GM13976 (cell line): ENCODE data around the gene GBE1.

ENCODE experiments used
- DNase-seq: peaks from one replicate; pipeline ENCODE4 v3.0.0; 2012; ENCODE audit warnings: low spot score
- in situ Hi-C: fragments of 300-500 bp; cut with MboI; formaldehyde crosslinking; loops from one replicate; pipeline ENCODE4 v1.12.0; 2022; ENCODE audit warnings: low sequenced_read_pairs, mixed read lengths, inconsistent platforms; ENCODE audit not compliant: unreplicated experiment
- TF ChIP-seq, protein P1 (sequence below): IDR thresholded peaks from 2 replicates; pipeline ENCODE4 v1.5.1; 2012; ENCODE audit warnings: borderline replicate concordance, mild to moderate bottlenecking; ENCODE audit not compliant: insufficient read depth; ENCODE audit errors: extremely low read depth, missing control alignments, control extremely low read depth

GBE1 gene

GRCh38 chr3:81451611-81452010, 309.8 kb downstream of the GBE1 start:
- no peak for DNase-seq
- TF ChIP-seq, protein P1, sequence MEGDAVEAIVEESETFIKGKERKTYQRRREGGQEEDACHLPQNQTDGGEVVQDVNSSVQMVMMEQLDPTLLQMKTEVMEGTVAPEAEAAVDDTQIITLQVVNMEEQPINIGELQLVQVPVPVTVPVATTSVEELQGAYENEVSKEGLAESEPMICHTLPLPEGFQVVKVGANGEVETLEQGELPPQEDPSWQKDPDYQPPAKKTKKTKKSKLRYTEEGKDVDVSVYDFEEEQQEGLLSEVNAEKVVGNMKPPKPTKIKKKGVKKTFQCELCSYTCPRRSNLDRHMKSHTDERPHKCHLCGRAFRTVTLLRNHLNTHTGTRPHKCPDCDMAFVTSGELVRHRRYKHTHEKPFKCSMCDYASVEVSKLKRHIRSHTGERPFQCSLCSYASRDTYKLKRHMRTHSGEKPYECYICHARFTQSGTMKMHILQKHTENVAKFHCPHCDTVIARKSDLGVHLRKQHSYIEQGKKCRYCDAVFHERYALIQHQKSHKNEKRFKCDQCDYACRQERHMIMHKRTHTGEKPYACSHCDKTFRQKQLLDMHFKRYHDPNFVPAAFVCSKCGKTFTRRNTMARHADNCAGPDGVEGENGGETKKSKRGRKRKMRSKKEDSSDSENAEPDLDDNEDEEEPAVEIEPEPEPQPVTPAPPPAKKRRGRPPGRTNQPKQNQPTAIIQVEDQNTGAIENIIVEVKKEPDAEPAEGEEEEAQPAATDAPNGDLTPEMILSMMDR: no peak
- in situ Hi-C loops: no loop called here

GRCh38 chr3:81451140-81451539, 310.3 kb downstream of the GBE1 start:
- in situ Hi-C loops: no loop called here
- TF ChIP-seq, protein P1: no peak

DNA sequence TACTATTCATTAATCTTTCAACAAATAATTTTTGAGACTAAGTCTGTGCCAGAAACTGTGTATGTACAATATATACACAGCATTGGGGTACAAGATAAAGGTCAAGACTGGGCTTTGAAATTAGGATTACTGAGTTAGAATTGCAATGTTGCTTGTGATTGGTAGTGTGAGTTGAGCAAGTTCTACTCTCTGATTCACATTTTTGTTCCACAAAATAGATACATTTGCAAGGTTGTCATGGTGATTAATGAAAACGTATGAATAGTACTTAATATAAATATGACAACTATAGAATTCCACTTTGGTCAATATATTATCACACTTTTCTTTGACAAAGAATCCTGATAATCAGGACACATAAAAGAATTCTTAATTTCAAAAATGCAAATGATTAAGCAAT, 314.6 kb downstream of the GBE1 start:
- in situ Hi-C loops: no loop called here
- no peak for DNase-seq
- TF ChIP-seq, protein P1: no peak

More at GRCh38 chr3:81451140-81451539, 310.3 kb downstream of the GBE1 start:
- DNase-seq: no peak

- in situ Hi-C loops: no loop called here
Measured at GRCh38 chr3:81445712-81446111, 315.7 kb downstream of the GBE1 start.

DNA sequence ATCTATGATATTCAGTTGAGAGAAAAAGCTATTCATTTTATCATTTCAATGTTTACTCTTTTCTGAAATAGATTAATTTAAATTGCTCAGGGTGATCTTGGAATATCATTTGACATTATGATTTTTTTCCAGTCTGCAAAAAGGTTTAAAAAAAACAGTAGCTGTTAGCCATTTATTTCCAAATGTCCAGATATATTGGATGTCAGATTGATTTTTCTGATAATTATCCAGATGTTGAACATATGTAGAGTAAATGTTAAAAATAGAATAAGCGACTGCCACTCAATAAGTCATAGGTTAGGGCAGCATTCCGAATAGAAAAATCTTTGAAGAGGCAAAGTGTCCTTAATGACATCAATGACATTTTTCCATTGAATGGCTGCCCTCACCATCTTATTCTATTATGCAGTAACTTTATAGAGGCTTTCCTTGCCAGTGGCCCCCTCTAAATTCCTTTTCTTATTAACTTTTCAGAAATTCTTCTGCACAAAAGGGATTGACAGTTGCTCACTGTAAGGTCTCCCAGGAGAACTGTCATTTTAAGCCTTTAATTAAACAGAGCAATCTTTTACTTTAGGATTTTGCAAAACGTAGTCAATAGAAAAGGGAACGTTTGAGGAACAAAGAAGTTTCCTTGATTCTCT, 316.5 kb downstream of the GBE1 start:
- in situ Hi-C loops: no loop called here
- TF ChIP-seq, protein P1: no peak
- DNase-seq: no peak

More at GRCh38 chr3:81445712-81446111, 315.7 kb downstream of the GBE1 start:
- DNase-seq: no peak
- TF ChIP-seq, protein P1: no peak

DNA sequence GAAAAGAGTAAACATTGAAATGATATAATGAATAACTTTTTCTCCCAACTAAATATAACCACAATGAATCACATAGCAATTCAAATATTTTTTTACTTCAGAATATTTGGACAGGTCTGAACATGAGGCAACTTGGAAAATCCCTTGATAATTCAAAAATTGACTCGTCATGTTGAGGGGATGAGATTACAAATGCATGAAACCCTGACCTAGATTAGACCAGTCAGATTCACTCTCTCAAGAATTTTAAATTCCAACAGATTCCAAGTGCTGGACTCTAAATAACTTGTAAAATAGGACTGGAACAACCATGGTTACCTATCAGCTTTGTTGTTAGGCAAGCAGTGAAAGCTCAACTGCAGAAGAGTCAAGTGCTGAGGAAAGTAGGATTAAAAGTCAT, 317.5 kb downstream of the GBE1 start:
- no peak for DNase-seq
- in situ Hi-C loops: no loop called here
- TF ChIP-seq, protein P1: no peak
